ENCODE data around the gene KCTD21. TPM values are rescaled to one million over a fixed set of nuclear protein-coding genes. Genes with fewer than 3 reads are reported as not detected.

KCTD21 gene
- total RNA-seq, 1 donor from 2014 or later, result 0.90 TPM

GRCh38 chr11:78194490-78194889 is 6.1 kb upstream of the KCTD21 start:
- no peaks in the 10 kb centered on the region for H3K36me3 ChIP-seq
- no peaks in the 10 kb centered on the region for H3K9me3 Mint-ChIP-seq
- no peaks in the 10 kb centered on the region for H3K27me3 ChIP-seq
- peak overlapping the region; percentile 22 for H3K27ac Mint-ChIP-seq
- no peak overlapping the region for H3K4me2 ChIP-seq
- peaks cover 42% of the 10 kb centered on the region for H3K4me1 Mint-ChIP-seq
- no peak overlapping the region for H3K9ac ChIP-seq
- H3K4me1 ChIP-seq, result peaks cover 4% of the 10 kb centered on the region
- H3K36me3 Mint-ChIP-seq, result peaks cover 2% of the 10 kb centered on the region
- H3K4me3 Mint-ChIP-seq, result peak overlapping the region; percentile 0
- no peak overlapping the region for H3K27ac ChIP-seq
- no peak for TF ChIP-seq EZH2phosphoT487 (IDR thresholded peaks at IDR 0.05)
- no peak for TF ChIP-seq CTCF (IDR thresholded peaks at IDR 0.05)
- TF ChIP-seq EZH2 (IDR thresholded peaks at IDR 0.05), result no peak
- peaks cover 2% of the 10 kb centered on the region for H3K27me3 Mint-ChIP-seq (ENCODE audit: insufficient read depth, low read depth)
- H3K9me3 ChIP-seq (ENCODE audit: low read depth), result no peaks in the 10 kb centered on the region
- H3K4me3 ChIP-seq, result no peak overlapping the region
- H3K79me2 ChIP-seq (ENCODE audit: low read depth), result no peaks in the 10 kb centered on the region
- H4K20me1 ChIP-seq (ENCODE audit: low read depth), result no peaks in the 10 kb centered on the region
- no peak overlapping the region for H2AFZ ChIP-seq (replicated peaks)
- DNase-seq (ENCODE audit: low spot score), result no peak
- H3F3A ChIP-seq (ENCODE audit: low read depth), result no peaks in the 10 kb centered on the region

- no peak overlapping the region for H3K4me3 ChIP-seq
- no peaks in the 10 kb centered on the region for H3K79me2 ChIP-seq (ENCODE audit: low read depth)
- TF ChIP-seq EZH2phosphoT487 (IDR thresholded peaks at IDR 0.05) (no peak), EZH2 (IDR thresholded peaks at IDR 0.05) (no peak), CTCF (IDR thresholded peaks at IDR 0.05) (no peak)
- no peak overlapping the region for H2AFZ ChIP-seq (replicated peaks)
- no peaks in the 10 kb centered on the region for H3K27me3 ChIP-seq
- no peak for DNase-seq (ENCODE audit: low spot score)
- Mint-ChIP-seq H3K4me1 (peaks cover 42% of the 10 kb centered on the region), H3K9me3 (no peaks in the 10 kb centered on the region), H3K27me3 (ENCODE audit: insufficient read depth, low read depth) (peaks cover under 1% of the 10 kb centered on the region), H3K27ac (no peak overlapping the region), H3K36me3 (peaks cover 2% of the 10 kb centered on the region), H3K4me3 (no peak overlapping the region)
- no peak overlapping the region for H3K9ac ChIP-seq
- no peaks in the 10 kb centered on the region for H3K9me3 ChIP-seq (ENCODE audit: low read depth)
- H3K27ac ChIP-seq, result no peak overlapping the region
- H4K20me1 ChIP-seq (ENCODE audit: low read depth), result no peaks in the 10 kb centered on the region
- no peaks in the 10 kb centered on the region for H3K36me3 ChIP-seq
- H3F3A ChIP-seq (ENCODE audit: low read depth), result no peaks in the 10 kb centered on the region
- peaks cover 8% of the 10 kb centered on the region for H3K4me1 ChIP-seq
- no peak overlapping the region for H3K4me2 ChIP-seq
Measured at GRCh38 chr11:78193806-78194205, 5.4 kb upstream of the KCTD21 start.

- H3K36me3 ChIP-seq, result no peaks in the 10 kb centered on the region
- H3K9ac ChIP-seq, result no peak overlapping the region
- no peaks in the 10 kb centered on the region for H3F3A ChIP-seq (ENCODE audit: low read depth)
- H3K79me2 ChIP-seq (ENCODE audit: low read depth), result no peaks in the 10 kb centered on the region
- no peak for DNase-seq (ENCODE audit: low spot score)
- Mint-ChIP-seq H3K27me3 (ENCODE audit: insufficient read depth, low read depth) (peaks cover 2% of the 10 kb centered on the region), H3K4me3 (no peak overlapping the region), H3K4me1 (peaks cover 45% of the 10 kb centered on the region), H3K27ac (no peak overlapping the region), H3K9me3 (no peaks in the 10 kb centered on the region), H3K36me3 (peaks cover 2% of the 10 kb centered on the region)
- H3K9me3 ChIP-seq (ENCODE audit: low read depth), result no peaks in the 10 kb centered on the region
- H3K4me3 ChIP-seq, result no peak overlapping the region
- H2AFZ ChIP-seq (replicated peaks), result no peak overlapping the region
- no peak overlapping the region for H3K4me2 ChIP-seq
- H3K4me1 ChIP-seq, result peaks cover 8% of the 10 kb centered on the region
- no peaks in the 10 kb centered on the region for H4K20me1 ChIP-seq (ENCODE audit: low read depth)
- no peaks in the 10 kb centered on the region for H3K27me3 ChIP-seq
- TF ChIP-seq CTCF (IDR thresholded peaks at IDR 0.05) (no peak), EZH2phosphoT487 (IDR thresholded peaks at IDR 0.05) (no peak), EZH2 (IDR thresholded peaks at IDR 0.05) (no peak)
- no peak overlapping the region for H3K27ac ChIP-seq
Measured at GRCh38 chr11:78192911-78193351, 4.5 kb upstream of the KCTD21 start.

All from neural progenitor cell (in vitro differentiated cells).